HepG2 (cell line): Measurements from ENCODE around the gene C2CD2. TPM values are rescaled to one million over a fixed set of nuclear protein-coding genes. Genes with fewer than 3 reads are reported as not detected.

Experiments used
- ATAC-seq: fragments of 200-7000 bp; cut with Tn5 transposase; 3 replicates; pipeline ENCODE4 v1.9.1; 2020; ENCODE audit warnings: mild to moderate bottlenecking, moderate library complexity
- BruUV-seq: library from RNA; stranded (reverse); fragments of 400-500 nt; replicated peaks from 2 replicates; lab custom pipeline; 2021; lab: Mats Ljungman, UMichigan
- CTCF ChIA-PET: fragments of 300-600 bp; formaldehyde crosslinking; extraction: SDS; loops from one replicate; lab custom pipeline; 2021; ENCODE audit warnings: low total read pairs, inconsistent platforms, low intra/inter-chr PET ratio; lab: Yijun Ruan, JAX
- POLR2A ChIA-PET: fragments of 350-600 bp; sonication (Branson Sonifier 250); formaldehyde crosslinking; loops from one replicate; lab custom pipeline; 2020; ENCODE audit warnings: antibody characterized with exemption, inconsistent platforms; lab: Yijun Ruan, JAX
- DNase-seq: peaks from one replicate; pipeline ENCODE4 v3.0.0-alpha.2; 2015; ENCODE audit warnings: low spot score
- FAIRE-seq: peaks from 3 replicates; lab custom pipeline; 2011; peaks lifted over from hg19 to GRCh38; lab: Jason Lieb, UNC
- H2AFZ ChIP-seq: one replicate; pipeline ENCODE4 v1.6.1; 2011; ENCODE audit warnings: low read length, inconsistent platforms
- H3K27ac ChIP-seq: fragments of 300-600 bp; 3 replicates; pipeline ENCODE4 v1.8.0; 2011; ENCODE audit warnings: mixed run types, mild to moderate bottlenecking, mixed read lengths, low read length, inconsistent platforms; ENCODE audit not compliant: insufficient read depth; ENCODE audit errors: extremely low read length
- H3K27me3 ChIP-seq, 2 experiments: fragments of 200-600 bp in 1 of 2; 2 replicates in 1 of 2; 3 replicates in 1 of 2; pipeline versions ENCODE4 v1.6.0 to v1.8.0; 2011; ENCODE audit warnings: low read length in 2 of 2, mild to moderate bottlenecking in 2 of 2, moderate library complexity in 2 of 2, inconsistent platforms in 1 of 2; ENCODE audit not compliant: insufficient read depth in 2 of 2, control insufficient read depth in 1 of 2
- H3K36me3 ChIP-seq, 2 experiments: fragments of 200-600 bp in 1 of 2; replicated peaks in 1 of 2; 2 replicates in 1 of 2; 3 replicates in 1 of 2; pipeline versions ENCODE4 v1.5.1 to v1.8.0; 2011; ENCODE audit warnings: low read length in 2 of 2, inconsistent platforms in 1 of 2; ENCODE audit not compliant: insufficient read depth in 2 of 2, control insufficient read depth in 1 of 2
- H3K4me1 ChIP-seq: 2 replicates; pipeline ENCODE4 v1.5.1; 2012; ENCODE audit warnings: low read length, inconsistent platforms; ENCODE audit not compliant: insufficient read depth
- H3K4me2 ChIP-seq: 2 replicates; pipeline ENCODE4 v1.6.0; 2011; ENCODE audit warnings: low read depth, low read length, inconsistent platforms
- H3K4me3 ChIP-seq, 3 experiments: fragments of 200-600 bp in 1 of 3; sonication (generic), shearing (Covaris generic) in 1 of 3; replicated peaks in 1 of 3; 2 replicates each; pipeline ENCODE4 v1.5.1; 2011 to 2016; ENCODE audit warnings: low read length in 3 of 3, inconsistent platforms in 2 of 3, low read depth in 2 of 3, mild to moderate bottlenecking in 2 of 3, control low read depth in 1 of 3, mixed read lengths in 1 of 3; ENCODE audit not compliant: insufficient read depth in 1 of 3
- H3K79me2 ChIP-seq: one replicate; pipeline ENCODE4 v1.6.1; 2011; ENCODE audit warnings: low read length, inconsistent platforms; ENCODE audit not compliant: insufficient read depth
- H3K9ac ChIP-seq: 2 replicates; pipeline ENCODE4 v1.6.0; 2011; ENCODE audit warnings: mild to moderate bottlenecking, low read depth, low read length, inconsistent platforms; ENCODE audit not compliant: insufficient read depth
- H3K9me3 ChIP-seq: 2 replicates; pipeline ENCODE4 v1.5.1; 2012; ENCODE audit warnings: mild to moderate bottlenecking, low read length
- H4K20me1 ChIP-seq: 2 replicates; pipeline ENCODE4 v1.6.0; 2011; ENCODE audit warnings: inconsistent platforms, mild to moderate bottlenecking, low read length, moderate library complexity; ENCODE audit not compliant: insufficient read depth
- ARHGAP35 ChIP-seq: sonication (generic); formaldehyde crosslinking; IDR thresholded peaks from 2 replicates; pipeline ENCODE4 v1.9.0; 2022; ENCODE audit warnings: mild to moderate bottlenecking, inconsistent platforms, moderate library complexity, missing genetic modification reagents, borderline replicate concordance
- BRF2 ChIP-seq: sonication (generic); formaldehyde crosslinking; IDR thresholded peaks from 2 replicates; pipeline ENCODE4 v1.8.1; 2022; ENCODE audit warnings: mild to moderate bottlenecking, missing genetic modification reagents
- CCDC6 ChIP-seq: sonication (generic); formaldehyde crosslinking; IDR thresholded peaks from 2 replicates; pipeline ENCODE4 v1.8.1; 2022; ENCODE audit warnings: mild to moderate bottlenecking, missing genetic modification reagents, moderate library complexity
- GATAD2A ChIP-seq: IDR thresholded peaks from 2 replicates; pipeline ENCODE4 v1.6.1; 2016
- HMGXB3 ChIP-seq: sonication (generic); formaldehyde crosslinking; IDR thresholded peaks from 2 replicates; pipeline ENCODE4 v1.4.0; 2020; ENCODE audit warnings: missing genetic modification reagents, borderline replicate concordance
- HNRNPL ChIP-seq: fragments of 200-400 bp; formaldehyde crosslinking; IDR thresholded peaks from 2 replicates; pipeline ENCODE4 v1.6.1; 2017; ENCODE audit warnings: mild to moderate bottlenecking, low read depth, low read length
- MYNN ChIP-seq: sonication (generic); formaldehyde crosslinking; IDR thresholded peaks from 2 replicates; pipeline ENCODE4 v1.4.0; 2020; ENCODE audit warnings: mild to moderate bottlenecking, low read depth, missing genetic modification reagents
- NRL ChIP-seq: sonication (generic); formaldehyde crosslinking; IDR thresholded peaks from 2 replicates; pipeline ENCODE4 v1.5.0; 2020; ENCODE audit warnings: missing genetic modification reagents, mild to moderate bottlenecking, moderate library complexity, borderline replicate concordance
- POLR2AphosphoS5 ChIP-seq: IDR thresholded peaks from 2 replicates; pipeline ENCODE4 v1.6.1; 2012; ENCODE audit warnings: low read depth, low read length
- TERF1 ChIP-seq: sonication (generic); formaldehyde crosslinking; IDR thresholded peaks from 2 replicates; pipeline ENCODE4 v1.8.0; 2022; ENCODE audit warnings: mild to moderate bottlenecking, missing genetic modification reagents, moderate library complexity
- ZNF17 ChIP-seq: sonication (generic); formaldehyde crosslinking; IDR thresholded peaks from 2 replicates; pipeline ENCODE4 v1.5.0; 2020; ENCODE audit warnings: mild to moderate bottlenecking, missing genetic modification reagents
- ZNF33A ChIP-seq: sonication (generic); formaldehyde crosslinking; IDR thresholded peaks from 2 replicates; pipeline ENCODE4 v1.5.1; 2020; ENCODE audit warnings: missing genetic modification reagents, mild to moderate bottlenecking, moderate library complexity, borderline replicate concordance
- ZNF713 ChIP-seq: sonication (generic); formaldehyde crosslinking; IDR thresholded peaks from 2 replicates; pipeline ENCODE4 v1.4.0; 2020; ENCODE audit warnings: mild to moderate bottlenecking, missing genetic modification reagents
- ZNF75D ChIP-seq: sonication (generic); formaldehyde crosslinking; IDR thresholded peaks from 2 replicates; pipeline ENCODE4 v1.8.1; 2023; ENCODE audit warnings: missing genetic modification reagents, mild to moderate bottlenecking, borderline replicate concordance
- WGBS: methylation state at CpG from one replicate; pipeline ENCODE4 v1.1.6; 2017; ENCODE audit warnings: low lambda C conversion rate; 5-methylcytosine and 5-hydroxymethylcytosine counted together
- in situ Hi-C: cut with HindIII; loops from 2 replicates; pipeline ENCODE4 v1.10.0; 2017; ENCODE audit warnings: low pct_unique_long_range_greater_than_20kb; ENCODE audit not compliant: extremely low pct_ligation_motif_present
- intact Hi-C: fragments of 100-400 bp; cut with micrococcal nuclease; formaldehyde crosslinking; loops from one replicate; pipeline ENCODE4 v1.10.0; 2022; ENCODE audit not compliant: unreplicated experiment
- polyA plus RNA-seq, 8 experiments: library from polyadenylated mRNA; depleted of rRNA in 3 of 8; stranded (reverse) in 7 of 8; unstranded in 1 of 8; fragments of >200 nt; fragmentation: Illumina TruSeq in 4 of 8; extraction: Trizol in 4 of 8; gene quantifications; 2 replicates each; pipeline versions ENCODE4 v1.2.1 to v1.2.3, GENCODE V29; 2011 to 2016; ENCODE audit warnings: low read depth in 4 of 8, missing spikeins in 1 of 8, mixed read lengths in 1 of 8; ENCODE audit not compliant: insufficient read depth in 1 of 8
- total RNA-seq, 5 experiments: library from RNA; depleted of rRNA; stranded (reverse); fragments of >200 nt; fragmentation: Illumina TruSeq; extraction: Trizol; gene quantifications; 2 replicates each; pipeline ENCODE4 v1.2.3, GENCODE V29; 2016; ENCODE audit warnings: low read depth in 1 of 5
- TF ChIP-seq, protein P1 (sequence below): sonication (generic); formaldehyde crosslinking; IDR thresholded peaks from 2 replicates; pipeline ENCODE4 v1.4.0; 2020; ENCODE audit warnings: missing genetic modification reagents
- TF ChIP-seq, protein P2 (sequence below): IDR thresholded peaks from 2 replicates; pipeline ENCODE4 v1.6.1; 2016; ENCODE audit warnings: missing genetic modification reagents, missing compliant biosample characterization
- TF ChIP-seq, protein P3 (sequence below): IDR thresholded peaks from 2 replicates; pipeline ENCODE4 v1.6.1; 2016; ENCODE audit warnings: mild to moderate bottlenecking, missing biosample characterization, missing genetic modification reagents

Gene C2CD2
- total and polyA plus RNA-seq, 2 of the 13 experiments (the other 11 are each of a cell fraction or from before 2014, with no cell fraction given), result 12.5 to 19.7 TPM

DNA sequence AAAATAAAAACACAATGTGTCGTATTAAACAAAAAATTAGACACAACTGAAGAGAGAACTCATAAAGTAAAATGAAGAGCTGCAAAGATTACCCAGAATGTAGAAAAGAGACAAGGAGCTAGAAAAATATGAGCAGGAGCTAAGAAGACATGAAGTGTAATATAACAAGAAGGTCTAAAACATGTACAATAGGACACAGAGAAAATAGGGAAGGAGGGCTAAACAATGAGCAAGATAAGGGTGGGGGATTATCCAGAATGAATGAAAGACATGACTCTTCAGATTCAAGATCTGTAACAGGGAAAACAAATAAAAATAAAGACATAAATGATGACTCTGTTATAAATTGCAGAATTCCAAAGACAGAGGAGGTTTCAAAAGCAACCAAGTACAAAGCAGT is 112.9 kb downstream of the C2CD2 start:
- BruUV-seq, result no TSS peak
- DNase-seq (no peak), ATAC-seq (no peak), FAIRE-seq (no peak)
- no peak overlapping the region for H3K9ac ChIP-seq
- H3K4me3 ChIP-seq, result no peak overlapping the region
- no peaks in the 10 kb centered on the region for H4K20me1 ChIP-seq
- H3K4me1 ChIP-seq, result no peaks in the 10 kb centered on the region
- ChIA-PET CTCF (no interaction called here), POLR2A (no interaction called here)
- H2AFZ ChIP-seq, result no peak overlapping the region
- no peak overlapping the region for H3K27ac ChIP-seq
- H3K79me2 ChIP-seq, result no peaks in the 10 kb centered on the region
- in situ Hi-C loops (no loop called here), intact Hi-C loops (no loop called here)
- H3K4me2 ChIP-seq, result no peak overlapping the region
- WGBS, result 88% methylated on average over 1 of the region's 1 CpG
- no peaks in the 10 kb centered on the region for H3K27me3 ChIP-seq
- peaks cover 9% of the 10 kb centered on the region for H3K9me3 ChIP-seq
- H3K36me3 ChIP-seq, result peaks cover 6 to 34% of the 10 kb centered on the region in 2 experiments; a peak in 4 of 5 replicates
- TF ChIP-seq ZNF75D (CRISPR knock-in tag), result no peak
- TF ChIP-seq MYNN (CRISPR knock-in tag), result no peak
- TF ChIP-seq ZNF17 (CRISPR knock-in tag), result no peak
- TF ChIP-seq POLR2AphosphoS5, result no peak
- TF ChIP-seq HNRNPL, result no peak
- TF ChIP-seq ARHGAP35, result no peak
- TF ChIP-seq NRL, result no peak
- TF ChIP-seq, protein P1, sequence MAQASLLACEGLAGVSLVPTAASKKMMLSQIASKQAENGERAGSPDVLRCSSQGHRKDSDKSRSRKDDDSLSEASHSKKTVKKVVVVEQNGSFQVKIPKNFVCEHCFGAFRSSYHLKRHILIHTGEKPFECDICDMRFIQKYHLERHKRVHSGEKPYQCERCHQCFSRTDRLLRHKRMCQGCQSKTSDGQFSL (CRISPR knock-in tag), result no peak
- TF ChIP-seq HMGXB3 (CRISPR knock-in tag), result no peak
- TF ChIP-seq, protein P2, sequence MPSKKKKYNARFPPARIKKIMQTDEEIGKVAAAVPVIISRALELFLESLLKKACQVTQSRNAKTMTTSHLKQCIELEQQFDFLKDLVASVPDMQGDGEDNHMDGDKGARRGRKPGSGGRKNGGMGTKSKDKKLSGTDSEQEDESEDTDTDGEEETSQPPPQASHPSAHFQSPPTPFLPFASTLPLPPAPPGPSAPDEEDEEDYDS (CRISPR knock-in tag), result no peak
- TF ChIP-seq GATAD2A, result no peak
- no peak for TF ChIP-seq BRF2 (CRISPR knock-in tag)
- TF ChIP-seq, protein P3, sequence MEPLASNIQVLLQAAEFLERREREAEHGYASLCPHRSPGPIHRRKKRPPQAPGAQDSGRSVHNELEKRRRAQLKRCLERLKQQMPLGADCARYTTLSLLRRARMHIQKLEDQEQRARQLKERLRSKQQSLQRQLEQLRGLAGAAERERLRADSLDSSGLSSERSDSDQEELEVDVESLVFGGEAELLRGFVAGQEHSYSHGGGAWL (CRISPR knock-in tag), result no peak
- no peak for TF ChIP-seq ZNF33A (CRISPR knock-in tag)
- no peak for TF ChIP-seq ZNF713
- no peak for TF ChIP-seq TERF1 (CRISPR knock-in tag)
- TF ChIP-seq CCDC6 (CRISPR knock-in tag), result no peak
